SU-DHL-6 (cell line): ENCODE measurements around the gene TANGO2.

ENCODE experiments used
- CTCF ChIP-seq: fragments of 200-600 bp; sonication (generic); IDR thresholded peaks from one replicate; pipeline ENCODE4 v1.5.1; 2017; ENCODE audit warnings: antibody characterized with exemption, mild to moderate bottlenecking, low read length, moderate library complexity; ENCODE audit not compliant: insufficient read depth, poor library complexity, severe bottlenecking
- EZH2phosphoT487 ChIP-seq: fragments of 200-600 bp; sonication (generic), shearing (Covaris generic); conservative IDR thresholded peaks from 2 replicates; pipeline ENCODE4 v1.6.1; 2018; ENCODE audit warnings: mild to moderate bottlenecking, antibody characterized with exemption, low read length, moderate library complexity, mixed read lengths

GRCh38 chr22:20029550-20030225 lies 8.8 kb downstream of the TANGO2 start:
- no peak for TF ChIP-seq CTCF
- no peak for TF ChIP-seq EZH2phosphoT487
